ENCODE measurements around the gene TTC33. TPM values are rescaled to one million over a fixed set of nuclear protein-coding genes. Genes with fewer than 3 reads are reported as not detected.

TTC33 gene
- total and polyA plus RNA-seq, 2 of the 4 experiments (the other 2 are of a cell fraction): 3.1 to 8.1 TPM

GRCh38 chr5:40690267-40690666, 65.5 kb downstream of the TTC33 start:
- no peak for TF ChIP-seq POLR2A (IDR thresholded peaks at IDR 0.05; ENCODE audit: low read depth, low read length)
- no peak for TF ChIP-seq CHD1 (IDR thresholded peaks at IDR 0.05; ENCODE audit: low read depth, low read length)
- no peak for TF ChIP-seq SMC3 (IDR thresholded peaks at IDR 0.05; ENCODE audit: low read depth, low read length)
- no peak for TF ChIP-seq RFX5 (IDR thresholded peaks at IDR 0.05; ENCODE audit: low read depth, low read length)
- TF ChIP-seq MXI1 (IDR thresholded peaks at IDR 0.05; ENCODE audit: borderline replicate concordance, low read depth, low read length): no peak
- TF ChIP-seq MAFK (IDR thresholded peaks at IDR 0.05; ENCODE audit: low read depth, low read length): no peak
- no peak for TF ChIP-seq MAZ (IDR thresholded peaks at IDR 0.05; ENCODE audit: borderline replicate concordance, low read depth, low read length)
- TF ChIP-seq ELK1 (IDR thresholded peaks at IDR 0.05; ENCODE audit: borderline replicate concordance, low read depth, low read length): no peak
- TF ChIP-seq FOS (IDR thresholded peaks at IDR 0.05; ENCODE audit: low read depth, low read length): no peak
- no peak for TF ChIP-seq USF2 (IDR thresholded peaks at IDR 0.05; ENCODE audit: low read depth, low read length)
- TF ChIP-seq CTCF (conservative IDR thresholded peaks at IDR 0.05; ENCODE audit: low read depth, low read length): no peak
- no peak for TF ChIP-seq RCOR1 (IDR thresholded peaks at IDR 0.05; ENCODE audit: insufficient replicate concordance, low read length)
- no peak for TF ChIP-seq CEBPB (IDR thresholded peaks at IDR 0.05; ENCODE audit: low read depth, low read length)
- TF ChIP-seq RAD21 (IDR thresholded peaks at IDR 0.05; ENCODE audit: low read length): no peak
- no peak for TF ChIP-seq NFE2L2 (IDR thresholded peaks at IDR 0.05; ENCODE audit: low read depth, low read length)
- no peak for TF ChIP-seq BHLHE40 (IDR thresholded peaks at IDR 0.05; ENCODE audit: low read depth, low read length)
- Histone ChIP-seq H3K14ac (replicated peaks; ENCODE audit: low read depth, low read length) (peak overlapping the region; percentile 61; the same call in 1 of the 2 replicates), H3K79me1 (ENCODE audit: low read depth in 1 of 2, low read length in 2 of 2) (peaks cover 3 to 28% of the 10 kb centered on the region in 2 experiments; a peak in 2 of 4 replicates), H2BK15ac (ENCODE audit: low read depth, low read length) (no peak overlapping the region), H4K91ac (ENCODE audit: insufficient read depth, low read depth, low read length) (no peak overlapping the region), H3K18ac (ENCODE audit: low read depth, low read length) (no peak overlapping the region), H3K56ac (ENCODE audit: extremely low read depth, insufficient read depth, low read length) (no peak overlapping the region), H2AK5ac (ENCODE audit: low read depth, low read length) (peak overlapping the region; percentile 70), H2BK5ac (ENCODE audit: low read depth, low read length, poor library complexity, severe bottlenecking) (peak overlapping the region; percentile 53), H3K4me3 (ENCODE audit: insufficient read depth, low read depth, low read length) (no peak overlapping the region), H3K9me3 (ENCODE audit: control insufficient read depth, insufficient read depth, low read length) (peaks cover 2% of the 10 kb centered on the region; the same call in 1 of the 2 replicates), H4K5ac (ENCODE audit: low read depth, low read length) (no peak overlapping the region), H3K27me3 (ENCODE audit: control insufficient read depth, insufficient read depth, low read length) (no peaks in the 10 kb centered on the region), H3K4me2 (ENCODE audit: low read depth, low read length) (no peak overlapping the region), H3K36me3 (ENCODE audit: control insufficient read depth, insufficient read depth, low read length) (peaks cover 5% of the 10 kb centered on the region), H4K20me1 (ENCODE audit: insufficient read depth, low read length) (no peaks in the 10 kb centered on the region), H2AK9ac (replicated peaks; ENCODE audit: low read depth, low read length, poor library complexity) (no peak overlapping the region), H3K9me1 (ENCODE audit: insufficient read depth, low read length) (peaks cover 3% of the 10 kb centered on the region; the same call in 1 of the 2 replicates), H2AFZ (replicated peaks; ENCODE audit: low read length, poor library complexity) (no peak overlapping the region), H3K23ac (ENCODE audit: low read depth, low read length) (no peak overlapping the region), H2BK20ac (ENCODE audit: low read depth, low read length) (0 out of 2 replicates have a peak overlapping the region, but pooled peaks have one; percentile 31), H3K4ac (ENCODE audit: low read depth, low read length) (peak overlapping the region; percentile 18; the same call in 1 of the 2 replicates), H3K27ac (ENCODE audit: insufficient read depth, low read length) (peak overlapping the region; percentile 37; the same call in 1 of the 2 replicates), H3K4me1 (ENCODE audit: control insufficient read depth, insufficient read depth, low read length) (peaks cover 5% of the 10 kb centered on the region), H2BK120ac (ENCODE audit: low read depth, low read length) (peak overlapping the region; percentile 43; the same call in 1 of the 2 replicates), H3K9ac (ENCODE audit: low read depth, low read length) (no peak overlapping the region), H4K8ac (ENCODE audit: low read depth in 2 of 2, low read length in 2 of 2) (peak overlapping the region in 1 of 2 experiments; percentile 6; a peak in 1 of 4 replicates)
- ChIA-PET CTCF (no interaction called here), POLR2A (ENCODE audit: unreplicated experiment) (no interaction called here)
- intact Hi-C loops (cut with micrococcal nuclease) (no loop called here), in situ Hi-C loops (cut with MboI; ENCODE audit: low sequenced_read_pairs) (no loop called here), dilution Hi-C loops (cut with HindIII; ENCODE audit: low sequenced_read_pairs, unreplicated experiment) (no loop called here)
- no CpG with 5 or more reads among the region's 3 CpGs for whole genome bisulfite sequencing, 2 experiments (ENCODE audit: extremely low coverage in 2 of 2, insufficient read length in 1 of 2)
- BruUV-seq (replicated peaks): no TSS peak
- DNase-seq: no peak
- ATAC-seq (ENCODE audit: low read depth): no peak

Measured in IMR-90 (cell line).